MV-4-11 (cell line): ENCODE results near the gene MCF2L2.
"Not testable (repeated sequence)": the region's sequence is repeated elsewhere in the genome, so short reads cannot be mapped to it uniquely, and the experiment has no call there.

ENCODE experiments used
- DNase-seq: peaks from one replicate; lab custom pipeline; 2025; lab: John Stamatoyannopoulos, UW

MCF2L2 gene

GRCh38 chr3:183443395-183444385 is 15.3 kb upstream of the MCF2L2 start:
- DNase-seq: peak; percentile 12

GRCh38 chr3:183442994-183443393 is 14.6 kb upstream of the MCF2L2 start:
- DNase-seq: no peak

GRCh38 chr3:183440521-183440920 is 12.1 kb upstream of the MCF2L2 start:
- DNase-seq: peak; percentile 79

GRCh38 chr3:183439515-183439914 is 11.1 kb upstream of the MCF2L2 start:
- peak; percentile 79 for DNase-seq

- DNase-seq: no peak
Measured at GRCh38 chr3:183438735-183439134, 10.3 kb upstream of the MCF2L2 start.

GRCh38 chr3:183437666-183438564 is 9.5 kb upstream of the MCF2L2 start:
- no peak for DNase-seq

GRCh38 chr3:183437061-183437460 is 8.6 kb upstream of the MCF2L2 start:
- DNase-seq: no peak

GRCh38 chr3:183435661-183436060 is 7.2 kb upstream of the MCF2L2 start:
- DNase-seq: peak; percentile 59

GRCh38 chr3:183434992-183435391 is 6.6 kb upstream of the MCF2L2 start:
- no peak for DNase-seq

- no peak for DNase-seq
Measured at GRCh38 chr3:183434503-183434902, 6.1 kb upstream of the MCF2L2 start.

GRCh38 chr3:183430325-183430957 is 2.0 kb upstream of the MCF2L2 start:
- no peak for DNase-seq

GRCh38 chr3:183427876-183428446 is 458 bp downstream of the MCF2L2 start:
- DNase-seq: no peak

GRCh38 chr3:183427196-183427875 is 1.1 kb downstream of the MCF2L2 start:
- DNase-seq: no peak

- not testable (repeated sequence) for DNase-seq
Measured at GRCh38 chr3:183418807-183419206, 9.6 kb downstream of the MCF2L2 start.

- no peak for DNase-seq
Measured at GRCh38 chr3:183411216-183411922, 17.1 kb downstream of the MCF2L2 start.

GRCh38 chr3:183410759-183411158 is 17.7 kb downstream of the MCF2L2 start:
- DNase-seq: no peak

- DNase-seq: no peak
Measured at GRCh38 chr3:183410280-183410679, 18.1 kb downstream of the MCF2L2 start.

GRCh38 chr3:183409219-183409618 is 19.2 kb downstream of the MCF2L2 start:
- no peak for DNase-seq

- no peak for DNase-seq
Measured at GRCh38 chr3:183401678-183402077, 26.7 kb downstream of the MCF2L2 start.

GRCh38 chr3:183400352-183400751 is 28.1 kb downstream of the MCF2L2 start:
- no peak for DNase-seq
